PC-9 (cell line): ENCODE results near the gene CDC73.

Source experiments
- EZH2 ChIP-seq: fragments of 200-600 bp; sonication (generic); IDR thresholded peaks from 2 replicates; pipeline ENCODE4 v1.8.0; 2017; ENCODE audit warnings: antibody characterized with exemption, low read depth
- TF ChIP-seq, protein P1 (sequence below): fragments of 200-600 bp; sonication (generic); conservative IDR thresholded peaks from 2 replicates; pipeline ENCODE4 v1.6.1; 2017; ENCODE audit warnings: mixed run types, antibody characterized with exemption, mild to moderate bottlenecking, moderate library complexity

DNA sequence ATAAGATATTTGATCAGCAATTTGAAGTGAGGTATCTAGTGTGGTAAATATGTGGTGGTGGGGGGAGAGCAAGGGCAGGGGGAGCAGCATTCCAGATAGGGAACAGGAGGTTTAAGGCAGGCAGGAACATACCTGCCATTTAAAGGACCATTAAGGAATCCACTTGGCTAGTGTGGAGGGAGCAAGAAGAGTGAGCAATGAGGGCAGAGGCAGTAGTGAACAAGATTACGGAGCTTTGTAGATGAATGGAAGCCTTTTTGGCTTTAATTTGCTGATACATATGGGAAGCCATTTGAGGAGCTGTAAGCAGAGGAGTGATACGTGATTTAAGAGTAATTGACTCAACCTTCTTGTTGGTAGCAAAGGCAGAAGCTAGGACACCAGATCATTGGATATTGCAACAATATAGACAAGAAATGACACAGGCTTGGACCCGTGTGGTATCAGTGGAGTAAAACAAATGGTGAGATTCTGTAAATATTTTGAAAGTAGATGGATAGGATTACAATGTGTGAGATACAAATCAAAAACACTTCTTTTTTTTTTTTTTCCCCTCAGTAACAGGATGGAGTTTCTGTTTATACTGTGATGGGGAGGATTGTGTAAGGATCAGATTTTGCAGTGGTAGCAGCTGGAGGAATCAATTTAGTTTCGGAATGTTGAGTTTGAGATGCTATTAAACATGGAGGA is 138.4 kb downstream of the CDC73 start:
- TF ChIP-seq, protein P1, sequence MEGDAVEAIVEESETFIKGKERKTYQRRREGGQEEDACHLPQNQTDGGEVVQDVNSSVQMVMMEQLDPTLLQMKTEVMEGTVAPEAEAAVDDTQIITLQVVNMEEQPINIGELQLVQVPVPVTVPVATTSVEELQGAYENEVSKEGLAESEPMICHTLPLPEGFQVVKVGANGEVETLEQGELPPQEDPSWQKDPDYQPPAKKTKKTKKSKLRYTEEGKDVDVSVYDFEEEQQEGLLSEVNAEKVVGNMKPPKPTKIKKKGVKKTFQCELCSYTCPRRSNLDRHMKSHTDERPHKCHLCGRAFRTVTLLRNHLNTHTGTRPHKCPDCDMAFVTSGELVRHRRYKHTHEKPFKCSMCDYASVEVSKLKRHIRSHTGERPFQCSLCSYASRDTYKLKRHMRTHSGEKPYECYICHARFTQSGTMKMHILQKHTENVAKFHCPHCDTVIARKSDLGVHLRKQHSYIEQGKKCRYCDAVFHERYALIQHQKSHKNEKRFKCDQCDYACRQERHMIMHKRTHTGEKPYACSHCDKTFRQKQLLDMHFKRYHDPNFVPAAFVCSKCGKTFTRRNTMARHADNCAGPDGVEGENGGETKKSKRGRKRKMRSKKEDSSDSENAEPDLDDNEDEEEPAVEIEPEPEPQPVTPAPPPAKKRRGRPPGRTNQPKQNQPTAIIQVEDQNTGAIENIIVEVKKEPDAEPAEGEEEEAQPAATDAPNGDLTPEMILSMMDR: no peak
- no peak for TF ChIP-seq EZH2
